ENCODE results near the gene COL6A2. TPM values are rescaled to one million over a fixed set of nuclear protein-coding genes. Genes with fewer than 3 reads are reported as not detected.

Gene COL6A2
- polyA plus RNA-seq, 3 donors = 0.01 TPM; not detected in 2

GRCh38 chr21:46065215-46065913 is 32.5 kb upstream of the COL6A2 start:
- Histone ChIP-seq H3K27me3 (ENCODE audit: control insufficient read depth in 2 of 2, insufficient read depth in 2 of 2, low read length in 2 of 2) (peaks cover 0 to 9% of the 10 kb centered on the region in 2 donors), H3K36me3 (replicated peaks in 1 of 2; ENCODE audit: control insufficient read depth in 1 of 2, insufficient read depth in 2 of 2, low read length in 2 of 2) (no peaks in the 10 kb centered on the region), H3K4me2 (replicated peaks; ENCODE audit: extremely low read depth, low read length, poor library complexity, severe bottlenecking) (peak overlapping the region; percentile 22), H3K9ac (ENCODE audit: insufficient read depth, low read length, poor library complexity, severe bottlenecking) (no peak overlapping the region), H3K9me3 (replicated peaks in 1 of 2; ENCODE audit: control insufficient read depth in 1 of 2, insufficient read depth in 1 of 2, low read length in 2 of 2) (peaks cover 21 to 46% of the 10 kb centered on the region in 2 donors), H3K79me2 (ENCODE audit: insufficient read depth, low read length) (no peaks in the 10 kb centered on the region), H4K20me1 (ENCODE audit: insufficient read depth, low read length) (no peaks in the 10 kb centered on the region), H3K4me3 (replicated peaks in 1 of 3; ENCODE audit: low read depth in 2 of 3, low read length in 3 of 3) (no peak overlapping the region), H3K4me1 (ENCODE audit: control insufficient read depth in 1 of 2, insufficient read depth in 2 of 2, low read length in 2 of 2) (peaks cover 0 to 3% of the 10 kb centered on the region in 2 donors), H2AFZ (ENCODE audit: insufficient read depth, low read depth, low read length, poor library complexity, severe bottlenecking) (no peak overlapping the region), H3K27ac (ENCODE audit: low read depth in 1 of 2, low read length in 2 of 2) (no peak overlapping the region)
- H3K36me3 Mint-ChIP-seq = no peaks in the 10 kb centered on the region
- TF ChIP-seq CTCF (IDR thresholded peaks at IDR 0.05) = no peak
- H3K27me3 Mint-ChIP-seq (ENCODE audit: low read depth in 3 of 3) = peaks cover 9 to 28% (median 9%) of the 10 kb centered on the region in 3 donors
- 50% methylated on average over 11 of the region's 22 CpGs for WGBS (ENCODE audit: insufficient coverage)
- no peak overlapping the region for H3K27ac Mint-ChIP-seq
- no peak for DNase-seq
- intact Hi-C loops (cut with micrococcal nuclease) = no loop called here
- H3K9me3 Mint-ChIP-seq = peaks cover 17 to 42% (median 32%) of the 10 kb centered on the region in 7 donors
- H3K4me3 Mint-ChIP-seq = peak overlapping the region in 1 of 2 donors; percentile 54
- peaks cover 4% of the 10 kb centered on the region for H3K4me1 Mint-ChIP-seq

- intact Hi-C loops (cut with micrococcal nuclease) = no loop called here
- no peaks in the 10 kb centered on the region for H3K79me2 ChIP-seq (ENCODE audit: insufficient read depth, low read length)
- H3K27ac Mint-ChIP-seq = no peak overlapping the region
- no peak overlapping the region for H2AFZ ChIP-seq (ENCODE audit: insufficient read depth, low read depth, low read length, poor library complexity, severe bottlenecking)
- H3K4me3 ChIP-seq (replicated peaks in 1 of 3; ENCODE audit: low read depth in 2 of 3, low read length in 3 of 3) = no peak overlapping the region
- DNase-seq = no peak
- WGBS (ENCODE audit: insufficient coverage) = 42% methylated on average over 23 of the region's 23 CpGs
- H3K9me3 Mint-ChIP-seq = peaks cover 17 to 40% (median 32%) of the 10 kb centered on the region in 7 donors
- peaks cover 21 to 45% of the 10 kb centered on the region in 2 donors for H3K9me3 ChIP-seq (replicated peaks in 1 of 2; ENCODE audit: control insufficient read depth in 1 of 2, insufficient read depth in 1 of 2, low read length in 2 of 2)
- H3K27me3 ChIP-seq (ENCODE audit: control insufficient read depth in 2 of 2, insufficient read depth in 2 of 2, low read length in 2 of 2) = peaks cover 0 to 9% of the 10 kb centered on the region in 2 donors
- no peaks in the 10 kb centered on the region for H3K36me3 ChIP-seq (replicated peaks in 1 of 2; ENCODE audit: control insufficient read depth in 1 of 2, insufficient read depth in 2 of 2, low read length in 2 of 2)
- peaks cover 4% of the 10 kb centered on the region for H3K4me1 Mint-ChIP-seq
- peaks cover 0 to 3% of the 10 kb centered on the region in 2 donors for H3K4me1 ChIP-seq (ENCODE audit: control insufficient read depth in 1 of 2, insufficient read depth in 2 of 2, low read length in 2 of 2)
- no peak overlapping the region for H3K9ac ChIP-seq (ENCODE audit: insufficient read depth, low read length, poor library complexity, severe bottlenecking)
- no peak overlapping the region for H3K27ac ChIP-seq (ENCODE audit: low read depth in 1 of 2, low read length in 2 of 2)
- H3K36me3 Mint-ChIP-seq = no peaks in the 10 kb centered on the region
- H3K27me3 Mint-ChIP-seq (ENCODE audit: low read depth in 3 of 3) = peaks cover 9 to 24% (median 9%) of the 10 kb centered on the region in 3 donors
- no peaks in the 10 kb centered on the region for H4K20me1 ChIP-seq (ENCODE audit: insufficient read depth, low read length)
- peak overlapping the region; percentile 22 for H3K4me2 ChIP-seq (replicated peaks; ENCODE audit: extremely low read depth, low read length, poor library complexity, severe bottlenecking)
- peak overlapping the region in 1 of 2 donors; percentile 54 for H3K4me3 Mint-ChIP-seq
- no peak for TF ChIP-seq CTCF (IDR thresholded peaks at IDR 0.05)
Observed at GRCh38 chr21:46065914-46066551, 31.9 kb upstream of the COL6A2 start.

Measured in CD14-positive monocyte (primary cell).